ENCODE results near the gene OPN1MW3.
A peak's percentile ranks its signal among the peaks of the same experiment; 100 is the strongest.

OPN1MW3 gene

DNA sequence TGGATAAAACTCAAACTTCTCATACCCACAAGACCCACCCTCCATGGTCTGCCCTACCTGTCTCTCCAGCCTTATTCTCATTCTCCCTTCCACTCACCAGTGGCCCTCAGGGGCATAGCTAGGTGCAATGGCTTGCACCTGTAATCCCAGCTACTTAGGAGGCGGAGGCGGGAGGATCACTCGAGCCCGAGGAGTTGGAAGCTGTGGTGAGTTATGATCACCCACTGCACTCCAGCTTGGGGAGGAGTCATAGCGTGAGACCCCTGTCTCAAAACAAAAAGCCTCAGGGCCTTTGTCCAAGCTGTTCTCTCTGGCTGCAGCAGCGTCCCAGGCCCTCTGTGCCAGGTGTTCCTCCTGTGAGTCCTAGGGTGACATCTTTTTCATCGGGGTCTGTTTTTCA, 54.7 kb downstream of the OPN1MW3 start:
- Histone ChIP-seq H3K4me3 (ENCODE audit: low read depth, low read length) (no peak overlapping the region), H2AFZ (no peak overlapping the region), H3K27me3 (ENCODE audit: control insufficient read depth, insufficient read depth, low read length) (no peaks in the 10 kb centered on the region), H3K36me3 (ENCODE audit: control insufficient read depth, insufficient read depth, low read length) (no peaks in the 10 kb centered on the region), H3K9ac (no peak overlapping the region), H3K4me1 (no peaks in the 10 kb centered on the region), H3K79me2 (no peaks in the 10 kb centered on the region), H3K4me2 (ENCODE audit: low read length) (no peak overlapping the region), H3K27ac (no peak overlapping the region), H3K9me3 (ENCODE audit: control insufficient read depth, low read length) (no peaks in the 10 kb centered on the region)
- TF ChIP-seq, protein P1, sequence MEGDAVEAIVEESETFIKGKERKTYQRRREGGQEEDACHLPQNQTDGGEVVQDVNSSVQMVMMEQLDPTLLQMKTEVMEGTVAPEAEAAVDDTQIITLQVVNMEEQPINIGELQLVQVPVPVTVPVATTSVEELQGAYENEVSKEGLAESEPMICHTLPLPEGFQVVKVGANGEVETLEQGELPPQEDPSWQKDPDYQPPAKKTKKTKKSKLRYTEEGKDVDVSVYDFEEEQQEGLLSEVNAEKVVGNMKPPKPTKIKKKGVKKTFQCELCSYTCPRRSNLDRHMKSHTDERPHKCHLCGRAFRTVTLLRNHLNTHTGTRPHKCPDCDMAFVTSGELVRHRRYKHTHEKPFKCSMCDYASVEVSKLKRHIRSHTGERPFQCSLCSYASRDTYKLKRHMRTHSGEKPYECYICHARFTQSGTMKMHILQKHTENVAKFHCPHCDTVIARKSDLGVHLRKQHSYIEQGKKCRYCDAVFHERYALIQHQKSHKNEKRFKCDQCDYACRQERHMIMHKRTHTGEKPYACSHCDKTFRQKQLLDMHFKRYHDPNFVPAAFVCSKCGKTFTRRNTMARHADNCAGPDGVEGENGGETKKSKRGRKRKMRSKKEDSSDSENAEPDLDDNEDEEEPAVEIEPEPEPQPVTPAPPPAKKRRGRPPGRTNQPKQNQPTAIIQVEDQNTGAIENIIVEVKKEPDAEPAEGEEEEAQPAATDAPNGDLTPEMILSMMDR (IDR thresholded peaks at IDR 0.05): no peak

DNA sequence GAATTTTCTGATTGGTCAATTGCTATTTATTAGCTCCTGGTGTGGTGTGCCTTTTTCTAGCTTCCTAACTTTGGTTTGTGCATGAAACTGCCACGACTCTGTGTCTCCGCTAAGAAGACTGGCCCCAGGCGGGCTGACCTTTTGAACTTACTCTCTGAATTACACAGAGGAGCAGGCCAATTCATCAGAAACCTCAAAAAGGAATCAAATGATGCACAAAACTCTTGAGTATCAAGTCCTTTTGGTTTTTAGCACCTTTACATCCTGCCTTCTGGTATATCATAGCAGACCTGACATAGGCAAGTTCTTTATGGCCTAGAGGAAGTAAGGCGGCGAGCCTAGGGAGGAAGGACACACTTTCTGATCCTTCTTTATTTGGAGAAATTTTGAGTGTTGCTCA, 55.8 kb downstream of the OPN1MW3 start:
- Histone ChIP-seq H2AFZ (no peak overlapping the region), H3K4me3 (ENCODE audit: low read depth, low read length) (no peak overlapping the region), H3K36me3 (ENCODE audit: control insufficient read depth, insufficient read depth, low read length) (no peaks in the 10 kb centered on the region), H3K27me3 (ENCODE audit: control insufficient read depth, insufficient read depth, low read length) (no peaks in the 10 kb centered on the region), H3K4me2 (ENCODE audit: low read length) (no peak overlapping the region), H3K9ac (no peak overlapping the region), H3K27ac (no peak overlapping the region), H3K79me2 (no peaks in the 10 kb centered on the region), H3K4me1 (no peaks in the 10 kb centered on the region), H3K9me3 (ENCODE audit: control insufficient read depth, low read length) (no peaks in the 10 kb centered on the region)
- TF ChIP-seq, protein P1 (IDR thresholded peaks at IDR 0.05): no peak

DNA sequence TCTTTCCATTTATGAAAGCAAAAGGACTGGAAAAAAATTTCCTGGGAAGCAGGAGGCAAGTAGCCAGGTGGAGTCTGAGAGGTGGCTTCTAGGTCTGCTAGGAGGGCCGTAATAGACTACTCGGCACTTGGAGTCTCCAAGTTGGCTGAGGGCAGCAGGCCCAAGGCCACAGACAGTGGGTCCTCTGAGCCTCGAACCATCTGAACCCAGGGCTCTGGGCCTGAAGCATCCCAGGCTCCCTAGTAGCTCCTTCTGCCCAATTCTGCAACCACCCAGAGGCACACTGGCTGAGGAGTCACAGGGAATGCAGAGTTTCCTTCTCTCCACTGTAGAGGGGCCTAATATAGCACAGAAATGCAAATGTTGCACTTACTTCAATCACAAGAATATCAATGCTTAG, 58.0 kb downstream of the OPN1MW3 start:
- TF ChIP-seq, protein P1 (IDR thresholded peaks at IDR 0.05): no peak
- H3K4me2 ChIP-seq (ENCODE audit: low read length): no peak overlapping the region
- H3K27ac ChIP-seq: no peak overlapping the region
- no peaks in the 10 kb centered on the region for H3K9me3 ChIP-seq (ENCODE audit: control insufficient read depth, low read length)
- no peak overlapping the region for H3K9ac ChIP-seq
- no peaks in the 10 kb centered on the region for H3K79me2 ChIP-seq
- H3K4me1 ChIP-seq: no peaks in the 10 kb centered on the region
- H2AFZ ChIP-seq: no peak overlapping the region
- H3K36me3 ChIP-seq (ENCODE audit: control insufficient read depth, insufficient read depth, low read length): no peaks in the 10 kb centered on the region
- no peak overlapping the region for H3K4me3 ChIP-seq (ENCODE audit: low read depth, low read length)
- no peaks in the 10 kb centered on the region for H3K27me3 ChIP-seq (ENCODE audit: control insufficient read depth, insufficient read depth, low read length)

DNA sequence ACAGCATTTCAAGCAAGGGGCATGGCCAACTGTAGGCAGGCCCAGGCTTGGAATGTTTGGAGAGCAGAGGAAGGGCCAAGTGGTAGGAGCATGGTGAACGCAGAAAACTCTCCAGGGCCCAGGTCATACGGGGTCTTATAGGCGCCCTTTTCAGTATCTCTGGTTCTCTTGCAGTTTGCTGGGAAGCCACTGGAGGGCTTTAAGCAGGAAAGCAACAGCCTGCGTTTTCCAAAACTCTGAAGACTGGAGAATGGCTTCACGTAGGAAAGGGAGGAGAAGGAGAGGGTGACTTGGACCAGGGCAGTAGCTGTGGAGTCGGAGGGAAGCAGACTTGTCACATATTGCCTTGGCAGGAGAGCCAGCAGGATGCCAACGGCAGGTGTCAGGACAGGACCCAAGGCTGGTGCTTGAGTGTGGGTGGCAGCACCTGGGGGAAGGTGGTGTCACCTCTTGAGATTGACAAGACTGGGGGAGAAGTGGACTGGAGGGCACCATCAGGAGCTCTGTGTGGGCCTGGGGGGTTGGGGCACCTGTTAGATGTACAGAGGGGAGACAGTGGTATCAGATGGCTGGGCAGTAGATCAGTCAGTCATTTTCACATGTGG, 60.1 kb downstream of the OPN1MW3 start:
- H3K27me3 ChIP-seq (ENCODE audit: control insufficient read depth, insufficient read depth, low read length): no peaks in the 10 kb centered on the region
- no peaks in the 10 kb centered on the region for H3K79me2 ChIP-seq
- H3K4me1 ChIP-seq: no peaks in the 10 kb centered on the region
- TF ChIP-seq, protein P1 (IDR thresholded peaks at IDR 0.05): peak; percentile 33
- H3K9me3 ChIP-seq (ENCODE audit: control insufficient read depth, low read length): no peaks in the 10 kb centered on the region
- H3K36me3 ChIP-seq (ENCODE audit: control insufficient read depth, insufficient read depth, low read length): no peaks in the 10 kb centered on the region
- peak overlapping the region; percentile 53 for H2AFZ ChIP-seq
- H3K27ac ChIP-seq: no peak overlapping the region
- no peak overlapping the region for H3K9ac ChIP-seq
- no peak overlapping the region for H3K4me3 ChIP-seq (ENCODE audit: low read depth, low read length)
- H3K4me2 ChIP-seq (ENCODE audit: low read length): no peak overlapping the region

DNA sequence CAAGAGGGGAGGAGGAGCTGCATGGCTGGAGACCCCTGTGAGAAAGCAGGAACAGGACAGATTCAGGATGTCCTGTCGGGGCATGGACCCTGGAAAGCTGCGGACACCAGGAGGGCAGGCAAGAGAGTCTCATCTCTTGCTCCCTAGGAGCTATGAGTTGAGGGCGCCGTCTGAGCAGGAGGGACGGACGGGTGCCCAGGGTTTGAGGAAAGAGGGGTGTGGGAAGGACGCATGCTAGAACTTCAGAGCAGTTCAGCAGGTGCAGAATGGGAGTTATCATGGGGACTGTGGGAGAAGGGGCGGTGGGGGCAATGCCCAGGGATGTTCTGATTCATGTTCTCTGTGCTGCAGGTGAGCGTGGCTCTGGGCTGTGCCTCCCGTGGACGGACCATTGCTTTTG, 63.0 kb downstream of the OPN1MW3 start:
- TF ChIP-seq, protein P1 (IDR thresholded peaks at IDR 0.05): no peak
- H3K4me1 ChIP-seq: no peaks in the 10 kb centered on the region
- H3K4me2 ChIP-seq (ENCODE audit: low read length): no peak overlapping the region
- H3K79me2 ChIP-seq: no peaks in the 10 kb centered on the region
- no peaks in the 10 kb centered on the region for H3K9me3 ChIP-seq (ENCODE audit: control insufficient read depth, low read length)
- H3K27ac ChIP-seq: no peak overlapping the region
- no peaks in the 10 kb centered on the region for H3K36me3 ChIP-seq (ENCODE audit: control insufficient read depth, insufficient read depth, low read length)
- no peak overlapping the region for H3K9ac ChIP-seq
- no peak overlapping the region for H2AFZ ChIP-seq
- no peak overlapping the region for H3K4me3 ChIP-seq (ENCODE audit: low read depth, low read length)
- H3K27me3 ChIP-seq (ENCODE audit: control insufficient read depth, insufficient read depth, low read length): no peaks in the 10 kb centered on the region
